ENCODE results near the gene GPR146.
A peak's percentile ranks its signal among the peaks of the same experiment; 100 is the strongest.

GPR146 gene

DNA sequence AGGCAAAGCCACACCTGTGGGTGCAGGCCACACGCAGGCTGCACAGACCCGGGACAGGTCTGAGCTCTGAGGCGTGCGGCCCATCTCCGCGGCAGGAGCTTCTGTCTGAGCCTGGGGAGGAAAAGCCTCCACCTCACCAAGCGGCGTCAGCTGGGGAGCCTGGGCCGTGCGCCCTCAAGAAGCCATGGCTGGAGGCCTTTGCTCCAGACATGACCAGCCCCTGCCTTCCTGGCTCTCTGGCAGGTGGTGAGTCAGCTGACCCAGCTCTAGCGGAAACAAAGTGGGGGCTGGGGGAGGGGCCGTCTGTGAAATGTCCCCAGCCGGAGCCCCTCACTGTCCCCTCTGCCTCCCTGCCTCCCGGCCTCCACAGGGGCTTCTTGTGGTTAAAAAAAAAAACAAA, 56.0 kb downstream of the GPR146 start:
- Mint-ChIP-seq H3K27ac (no peak overlapping the region), H3K27me3 (no peaks in the 10 kb centered on the region), H3K36me3 (ENCODE audit: low read depth) (peaks cover 22% of the 10 kb centered on the region), H3K4me3 (no peak overlapping the region), H3K4me1 (ENCODE audit: low read depth) (peaks cover 34% of the 10 kb centered on the region), H3K9me3 (no peaks in the 10 kb centered on the region)
- no peak for DNase-seq

DNA sequence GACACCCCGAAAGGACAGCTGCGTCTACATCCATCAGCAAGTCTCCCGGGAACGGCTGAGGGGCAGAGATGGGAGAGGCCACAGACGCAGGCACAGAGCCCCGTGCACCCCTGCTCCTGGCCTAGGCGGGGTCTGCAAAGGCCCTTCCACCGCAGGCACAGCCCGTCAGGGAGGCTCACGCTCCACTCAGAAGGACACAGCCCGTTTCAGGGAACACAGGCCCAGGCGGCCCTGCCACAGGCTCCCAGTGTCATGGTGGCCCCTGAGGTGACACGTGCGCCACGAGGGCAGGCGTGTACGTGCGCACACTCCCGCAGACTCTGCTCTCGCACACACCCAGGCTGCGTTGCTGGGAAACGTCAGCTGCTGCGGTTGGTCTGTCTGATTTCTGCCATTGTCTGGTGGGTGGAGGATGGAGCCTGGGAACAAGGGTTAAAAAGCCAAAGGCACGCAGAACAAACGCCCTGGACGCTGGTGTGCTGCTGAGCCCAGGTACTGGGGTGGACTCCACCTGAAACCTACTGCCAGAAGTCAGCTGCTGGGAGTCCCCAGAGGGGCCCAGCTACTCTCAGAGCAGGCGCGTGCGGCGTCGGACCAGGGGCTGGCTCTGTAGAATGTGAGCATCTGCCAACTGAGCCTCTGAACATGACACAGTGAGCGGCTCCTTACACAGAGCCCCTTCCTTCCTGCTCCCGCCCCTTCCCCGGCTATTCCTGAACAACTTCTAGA, 56.7 kb downstream of the GPR146 start:
- Mint-ChIP-seq H3K4me1 (ENCODE audit: low read depth) (peaks cover 35% of the 10 kb centered on the region), H3K4me3 (no peak overlapping the region), H3K9me3 (no peaks in the 10 kb centered on the region), H3K36me3 (ENCODE audit: low read depth) (peaks cover 24% of the 10 kb centered on the region), H3K27me3 (no peaks in the 10 kb centered on the region), H3K27ac (no peak overlapping the region)
- DNase-seq, result no peak

DNA sequence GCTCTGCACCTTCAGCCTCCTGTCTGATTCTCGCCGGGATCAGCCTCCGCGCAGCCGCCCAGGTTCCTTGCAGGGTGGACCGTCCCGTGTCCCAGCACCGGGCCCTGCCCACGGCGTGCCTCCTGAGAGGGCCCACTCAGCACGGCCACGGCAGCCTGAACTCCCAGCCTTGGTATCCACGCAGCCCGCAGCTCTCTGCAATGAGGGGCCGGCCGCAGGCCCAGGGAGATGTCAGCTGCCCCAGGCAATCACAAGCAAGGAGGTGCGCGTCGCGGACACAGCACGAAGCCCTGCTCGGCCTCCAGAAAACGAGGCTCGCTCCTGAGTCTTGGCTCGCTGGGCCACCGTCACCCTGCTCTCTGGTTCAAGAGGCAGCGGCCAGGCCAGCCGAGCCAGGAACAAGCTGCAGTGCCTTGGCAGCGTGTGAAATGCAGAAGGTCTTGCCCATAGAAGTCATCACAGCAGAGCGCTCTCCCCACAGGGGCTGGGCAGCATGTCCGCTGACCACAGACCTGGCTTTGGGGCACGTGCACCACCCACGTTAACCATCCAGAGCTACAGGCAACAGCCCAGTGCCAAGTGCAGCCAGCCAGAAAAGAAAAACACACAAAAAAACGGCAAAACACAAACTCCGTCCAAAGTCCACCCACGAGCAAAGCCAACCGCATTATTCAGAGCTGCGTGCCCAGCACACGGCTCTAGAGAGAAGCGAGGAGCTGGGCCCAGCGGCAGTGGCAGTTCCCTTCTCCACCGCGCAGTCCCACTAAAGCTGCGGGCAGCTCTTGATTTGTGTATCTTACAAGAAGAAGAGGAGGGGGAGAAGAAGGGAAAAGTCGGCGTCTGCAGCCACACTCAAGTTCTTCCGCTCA, 57.5 kb downstream of the GPR146 start:
- DNase-seq, result no peak
- H3K36me3 Mint-ChIP-seq (ENCODE audit: low read depth), result peaks cover 24% of the 10 kb centered on the region
- H3K4me3 Mint-ChIP-seq, result no peak overlapping the region
- peaks cover 35% of the 10 kb centered on the region for H3K4me1 Mint-ChIP-seq (ENCODE audit: low read depth)
- H3K9me3 Mint-ChIP-seq, result no peaks in the 10 kb centered on the region
- no peak overlapping the region for H3K27ac Mint-ChIP-seq
- no peaks in the 10 kb centered on the region for H3K27me3 Mint-ChIP-seq

DNA sequence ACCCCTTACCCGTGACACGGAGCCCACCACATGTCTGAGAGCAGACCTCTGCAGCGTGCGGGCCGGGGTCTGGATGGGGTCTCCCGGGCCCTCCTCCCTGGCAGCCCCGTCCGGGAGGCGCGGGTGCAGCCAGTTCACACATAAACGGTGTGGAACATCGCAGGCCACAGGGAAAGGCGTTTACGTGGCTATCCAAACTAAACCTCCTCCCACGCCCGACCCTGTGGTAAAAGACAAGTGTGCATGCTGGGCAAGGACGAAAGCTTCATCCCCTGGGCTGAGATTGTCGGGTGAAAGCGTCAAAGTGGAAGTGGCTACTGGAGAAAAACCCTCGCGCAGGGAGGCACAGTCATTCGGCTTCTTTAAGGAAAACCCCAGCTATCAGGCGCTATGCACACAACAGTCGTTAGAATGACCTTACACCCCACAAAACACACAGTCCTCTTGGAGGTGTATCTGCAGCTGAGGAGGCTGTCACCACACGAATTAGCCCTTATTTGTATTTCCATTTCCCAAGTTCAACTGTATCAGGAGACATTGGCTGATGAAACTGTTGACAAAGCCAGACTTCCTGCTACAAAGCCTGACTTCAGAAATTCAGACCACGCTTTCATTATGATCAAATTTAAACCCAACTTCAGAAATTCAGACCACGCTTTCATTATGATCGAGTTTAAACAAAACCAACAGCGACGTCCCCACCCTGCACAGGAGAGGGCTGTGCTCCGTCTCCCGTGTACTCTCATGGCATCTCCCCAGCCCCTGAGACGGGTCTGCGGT, 58.9 kb downstream of the GPR146 start:
- no peak for DNase-seq
- Mint-ChIP-seq H3K9me3 (no peaks in the 10 kb centered on the region), H3K27me3 (no peaks in the 10 kb centered on the region), H3K4me3 (peak overlapping the region; percentile 41), H3K36me3 (ENCODE audit: low read depth) (peaks cover 15% of the 10 kb centered on the region), H3K27ac (peak overlapping the region; percentile 88), H3K4me1 (ENCODE audit: low read depth) (peaks cover 35% of the 10 kb centered on the region)

DNA sequence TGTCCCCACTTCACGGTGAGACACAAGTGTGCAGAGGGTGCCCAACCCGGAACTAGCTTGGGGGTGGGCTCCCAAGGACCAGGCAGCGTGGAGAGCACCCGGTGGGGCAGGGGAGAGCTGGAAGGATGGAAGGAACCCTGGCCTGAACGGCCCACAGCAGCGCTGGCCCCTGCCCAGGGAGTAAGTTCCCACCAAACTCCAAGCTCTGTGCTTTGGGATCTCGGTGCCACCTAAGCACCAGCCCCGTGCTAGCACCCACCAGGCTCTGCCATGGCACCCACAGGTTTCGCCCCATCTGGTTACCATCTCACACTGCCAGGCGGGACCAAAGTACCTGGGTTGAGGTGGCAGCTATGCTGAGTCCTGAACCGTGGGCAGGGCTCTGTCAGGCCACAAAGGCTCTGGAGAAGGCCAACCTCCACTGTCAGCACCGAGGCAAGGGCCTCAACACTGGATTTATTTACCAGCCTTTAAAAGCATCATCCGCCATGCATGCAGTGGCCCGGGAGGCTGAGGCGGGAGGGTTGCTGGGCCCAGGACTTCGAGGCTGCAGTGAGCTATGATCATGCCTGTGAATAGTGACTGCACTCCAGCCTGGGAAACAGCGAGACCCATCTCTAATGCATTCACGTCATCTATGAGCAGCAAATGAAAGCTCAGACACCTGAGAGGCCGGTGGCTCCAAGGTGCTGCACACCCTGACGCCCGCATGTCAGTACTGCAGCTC, 59.6 kb downstream of the GPR146 start:
- no peaks in the 10 kb centered on the region for H3K9me3 Mint-ChIP-seq
- no peak for DNase-seq
- peak overlapping the region; percentile 88 for H3K27ac Mint-ChIP-seq
- H3K4me1 Mint-ChIP-seq (ENCODE audit: low read depth), result peaks cover 35% of the 10 kb centered on the region
- no peaks in the 10 kb centered on the region for H3K27me3 Mint-ChIP-seq
- H3K4me3 Mint-ChIP-seq, result peak overlapping the region; percentile 41
- H3K36me3 Mint-ChIP-seq (ENCODE audit: low read depth), result peaks cover 11% of the 10 kb centered on the region

DNA sequence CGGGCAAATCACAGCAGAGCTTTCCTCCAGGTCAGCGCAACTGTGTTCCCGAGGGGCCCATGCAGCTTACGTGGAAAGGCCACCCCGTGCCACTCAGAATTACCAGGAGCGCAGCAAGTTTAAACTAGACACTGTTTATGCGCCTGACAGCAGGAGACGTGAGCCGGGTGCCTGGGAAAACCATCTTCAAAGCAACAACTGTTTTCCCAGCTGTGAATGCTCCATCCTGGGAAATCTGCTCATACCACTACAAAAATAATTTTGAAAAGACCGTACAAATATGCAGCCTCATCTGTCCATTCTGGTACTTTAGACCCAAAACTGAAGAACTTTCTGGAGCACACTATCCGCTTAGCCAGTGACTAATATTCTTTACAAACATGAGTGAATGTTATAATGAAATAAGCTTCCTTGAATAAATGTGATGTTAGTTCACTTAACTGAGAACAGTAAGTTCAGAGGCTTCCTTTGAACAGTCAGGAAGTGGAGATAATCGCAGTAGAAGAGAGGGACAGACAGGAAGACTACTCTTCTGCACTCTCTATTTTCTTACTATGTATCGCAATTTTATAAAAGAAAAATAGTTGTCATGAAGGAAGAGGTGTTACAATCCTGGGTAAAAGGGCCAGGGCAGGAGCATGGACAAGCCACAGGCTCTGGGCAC, 60.3 kb downstream of the GPR146 start:
- Mint-ChIP-seq H3K4me1 (ENCODE audit: low read depth) (peaks cover 35% of the 10 kb centered on the region), H3K27ac (no peak overlapping the region), H3K9me3 (no peaks in the 10 kb centered on the region), H3K27me3 (no peaks in the 10 kb centered on the region), H3K36me3 (ENCODE audit: low read depth) (peaks cover 5% of the 10 kb centered on the region), H3K4me3 (no peak overlapping the region)
- no peak for DNase-seq

DNA sequence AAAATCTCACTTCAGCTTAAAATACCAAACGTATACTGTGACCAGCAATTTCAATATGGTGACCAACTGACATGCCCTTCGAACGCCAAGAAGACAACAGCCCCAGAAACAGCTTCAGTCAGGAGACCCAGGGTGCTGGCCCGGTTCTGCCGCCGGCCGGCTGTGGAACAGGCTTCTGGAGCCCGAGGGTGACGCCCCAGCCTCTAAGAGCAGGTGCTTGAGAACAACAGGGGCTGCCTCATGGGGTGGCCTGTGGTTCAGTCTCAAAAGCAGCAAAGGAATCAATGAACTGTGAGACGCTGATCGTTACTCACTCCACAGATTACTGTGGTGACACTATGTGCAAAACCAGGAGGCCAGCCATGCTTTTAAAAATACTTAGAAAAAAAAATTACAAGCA, 60.8 kb downstream of the GPR146 start:
- Mint-ChIP-seq H3K36me3 (ENCODE audit: low read depth) (peaks cover 4% of the 10 kb centered on the region), H3K27me3 (no peaks in the 10 kb centered on the region), H3K4me1 (ENCODE audit: low read depth) (peaks cover 35% of the 10 kb centered on the region), H3K27ac (no peak overlapping the region), H3K9me3 (no peaks in the 10 kb centered on the region), H3K4me3 (no peak overlapping the region)
- no peak for DNase-seq

DNA sequence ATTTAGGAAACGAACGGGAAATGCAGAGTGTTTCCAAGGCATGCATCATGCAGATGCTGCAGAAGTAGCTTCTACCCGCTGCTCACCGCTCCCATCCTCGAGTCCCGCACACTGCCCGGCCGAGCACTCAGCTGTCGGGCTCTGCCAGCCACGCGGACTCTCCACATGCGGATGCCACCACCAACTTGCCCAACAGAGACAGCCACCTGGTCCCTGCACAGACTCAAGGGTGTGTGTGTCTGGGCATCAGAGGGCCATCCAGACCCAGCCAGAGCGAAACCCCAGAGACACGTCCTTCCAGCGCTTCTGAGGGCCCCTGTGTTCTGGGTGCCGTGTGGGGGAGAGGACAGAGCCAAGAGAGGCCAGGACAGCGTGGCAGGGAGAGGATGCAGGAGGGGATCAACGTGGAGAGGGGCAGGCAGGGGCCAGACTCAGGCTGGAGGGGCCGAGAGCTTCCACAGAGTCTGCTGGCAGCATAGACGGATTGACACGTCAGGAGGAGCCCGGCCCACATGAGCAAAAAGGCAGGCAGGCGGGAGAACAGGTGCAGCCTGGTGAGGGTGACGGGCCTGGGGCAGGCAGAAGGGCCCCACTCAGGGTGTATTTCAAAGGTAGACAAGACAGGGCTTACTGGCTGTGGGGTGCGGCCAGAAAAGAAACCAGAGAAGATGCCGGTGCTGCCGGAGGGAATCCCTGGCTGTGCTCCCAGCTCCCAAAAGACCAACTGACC, 61.9 kb downstream of the GPR146 start:
- peaks cover 4% of the 10 kb centered on the region for H3K36me3 Mint-ChIP-seq (ENCODE audit: low read depth)
- no peaks in the 10 kb centered on the region for H3K27me3 Mint-ChIP-seq
- H3K27ac Mint-ChIP-seq, result no peak overlapping the region
- peaks cover 35% of the 10 kb centered on the region for H3K4me1 Mint-ChIP-seq (ENCODE audit: low read depth)
- H3K9me3 Mint-ChIP-seq, result no peaks in the 10 kb centered on the region
- H3K4me3 Mint-ChIP-seq, result no peak overlapping the region
- no peak for DNase-seq

DNA sequence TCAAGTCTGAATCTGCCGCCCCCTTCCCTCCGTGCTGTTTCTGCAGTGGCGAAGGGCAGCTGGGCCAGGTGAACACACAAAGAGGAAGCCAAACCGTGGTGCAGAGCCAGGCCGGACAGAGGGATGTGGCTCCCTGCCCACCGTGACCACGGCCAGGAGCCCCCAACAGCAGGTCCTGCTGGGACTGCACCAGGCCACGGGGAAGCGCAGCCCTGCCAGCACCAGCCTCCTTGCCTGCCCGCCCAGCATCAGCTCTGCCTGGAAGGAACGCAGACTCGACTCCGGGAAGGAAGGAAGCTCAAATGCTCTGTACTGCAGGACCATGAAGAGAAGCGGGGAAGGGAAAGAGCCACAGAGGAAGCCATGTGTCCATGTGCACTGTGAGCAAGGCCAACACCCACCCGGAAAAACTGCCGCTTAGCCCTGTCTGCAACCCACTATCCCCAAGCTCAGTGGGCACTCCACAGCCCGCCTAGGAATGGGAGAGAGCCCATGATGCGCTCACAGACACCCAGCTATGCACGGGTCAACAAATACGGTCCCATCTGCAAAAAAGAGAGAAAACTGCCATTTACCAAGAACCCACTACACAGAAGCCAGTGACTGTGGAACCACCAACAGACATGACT, 62.6 kb downstream of the GPR146 start:
- Mint-ChIP-seq H3K4me3 (no peak overlapping the region), H3K27me3 (no peaks in the 10 kb centered on the region), H3K4me1 (ENCODE audit: low read depth) (peaks cover 34% of the 10 kb centered on the region), H3K9me3 (no peaks in the 10 kb centered on the region), H3K27ac (no peak overlapping the region), H3K36me3 (ENCODE audit: low read depth) (peaks cover 7% of the 10 kb centered on the region)
- DNase-seq, result no peak

DNA sequence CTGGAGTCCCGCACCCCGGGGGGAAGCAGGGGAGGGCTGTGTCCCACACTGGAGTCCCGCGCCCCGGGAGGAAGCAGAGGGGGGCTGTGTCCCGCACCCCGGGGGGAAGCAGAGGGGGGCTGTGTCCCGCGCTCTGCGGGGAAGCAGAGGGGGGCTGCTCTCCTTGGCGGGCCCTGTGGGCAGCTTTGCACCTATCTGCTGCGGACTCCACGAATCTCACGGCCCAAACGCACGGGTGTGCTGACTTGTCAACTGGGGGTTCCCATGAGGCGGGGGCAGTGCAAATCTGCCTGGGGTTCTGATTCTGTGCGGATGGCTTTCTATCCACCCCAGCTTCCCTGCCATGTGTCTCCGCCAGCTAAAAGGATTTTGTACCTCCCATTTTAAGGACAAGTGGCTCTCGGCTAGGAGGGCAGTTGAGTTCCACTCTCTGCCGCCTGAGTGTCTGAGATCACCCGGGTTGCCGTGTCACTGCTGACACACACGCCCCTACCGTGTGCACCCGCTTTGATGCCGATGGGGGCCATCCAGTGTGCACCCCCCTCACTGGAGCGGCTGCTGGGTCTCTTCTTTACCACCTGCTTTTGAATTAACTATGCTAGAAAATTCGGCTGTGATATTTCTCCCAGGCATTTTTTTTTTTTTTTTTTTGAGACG, 64.0 kb downstream of the GPR146 start:
- H3K27ac Mint-ChIP-seq, result no peak overlapping the region
- H3K4me1 Mint-ChIP-seq (ENCODE audit: low read depth), result peaks cover 21% of the 10 kb centered on the region
- H3K36me3 Mint-ChIP-seq (ENCODE audit: low read depth), result peaks cover 11% of the 10 kb centered on the region
- H3K9me3 Mint-ChIP-seq, result no peaks in the 10 kb centered on the region
- H3K27me3 Mint-ChIP-seq, result no peaks in the 10 kb centered on the region
- DNase-seq, result no peak
- H3K4me3 Mint-ChIP-seq, result no peak overlapping the region

All from activated T-cell treated with anti-CD3 and anti-CD28 coated beads, Interleukin-2, amount 50 U/mL, for 24 hours (primary cell).